Stimulated activated CD8-positive, alpha-beta memory T cell treated with anti-CD3 and anti-CD28 coated beads, Interleukin-4, amount 100 ng/mL, for 4 hours (primary cell): ENCODE measurements around the gene PHACTR2.
"Not testable (repeated sequence)": the region's sequence is repeated elsewhere in the genome, so short reads cannot be mapped to it uniquely, and the experiment has no call there.

Experiments
- DNase-seq, 2 donors: peaks; one replicate each; pipeline ENCODE4 v3.0.0-alpha.2; 2020; ENCODE audit warnings: low read depth in 2 of 2, low spot score in 1 of 2

The PHACTR2 gene

GRCh38 chr6:143851706-143852105 lies 173.9 kb downstream of the PHACTR2 start:
- not testable (repeated sequence) for DNase-seq

DNA sequence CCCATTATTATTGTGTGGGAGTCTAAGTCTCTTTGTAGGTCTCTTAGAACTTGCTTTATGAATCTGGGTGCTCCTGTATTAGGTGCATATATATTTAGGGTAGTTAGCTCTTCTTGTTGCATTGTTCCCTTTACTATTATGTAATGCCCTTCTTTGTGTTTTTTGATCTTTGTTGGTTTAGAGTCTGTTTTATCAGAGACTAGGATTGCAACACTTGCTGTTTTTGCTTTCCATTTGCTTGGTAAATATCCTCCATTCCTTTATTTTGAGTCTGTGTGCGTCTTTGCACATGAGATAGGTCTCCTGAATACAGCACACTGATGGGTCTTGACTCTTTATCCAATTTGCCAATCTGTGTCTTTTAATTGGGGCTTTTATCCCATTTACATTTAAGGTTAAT lies 177.3 kb downstream of the PHACTR2 start:
- DNase-seq = not testable (repeated sequence)

- DNase-seq = not testable (repeated sequence)
These were observed 179.0 kb downstream of the PHACTR2 start for GRCh38 chr6:143856762-143857161.

DNA sequence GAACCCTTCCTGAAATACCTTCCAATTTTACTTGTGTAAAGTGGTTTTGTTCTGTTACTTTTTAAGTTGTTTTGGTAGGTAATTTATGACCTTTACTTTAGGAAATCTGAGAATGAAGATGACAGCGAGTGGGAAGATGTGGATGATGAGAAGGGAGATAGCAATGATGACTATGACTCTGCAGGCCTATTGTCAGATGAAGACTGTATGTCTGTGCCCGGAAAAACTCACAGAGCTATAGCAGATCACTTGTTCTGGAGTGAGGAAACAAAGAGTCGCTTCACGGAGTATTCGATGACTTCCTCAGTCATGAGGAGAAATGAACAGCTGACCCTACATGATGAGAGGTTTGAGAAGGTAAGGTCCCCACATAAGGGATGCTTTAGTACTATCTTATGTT lies 179.9 kb downstream of the PHACTR2 start:
- DNase-seq = no peak

DNA sequence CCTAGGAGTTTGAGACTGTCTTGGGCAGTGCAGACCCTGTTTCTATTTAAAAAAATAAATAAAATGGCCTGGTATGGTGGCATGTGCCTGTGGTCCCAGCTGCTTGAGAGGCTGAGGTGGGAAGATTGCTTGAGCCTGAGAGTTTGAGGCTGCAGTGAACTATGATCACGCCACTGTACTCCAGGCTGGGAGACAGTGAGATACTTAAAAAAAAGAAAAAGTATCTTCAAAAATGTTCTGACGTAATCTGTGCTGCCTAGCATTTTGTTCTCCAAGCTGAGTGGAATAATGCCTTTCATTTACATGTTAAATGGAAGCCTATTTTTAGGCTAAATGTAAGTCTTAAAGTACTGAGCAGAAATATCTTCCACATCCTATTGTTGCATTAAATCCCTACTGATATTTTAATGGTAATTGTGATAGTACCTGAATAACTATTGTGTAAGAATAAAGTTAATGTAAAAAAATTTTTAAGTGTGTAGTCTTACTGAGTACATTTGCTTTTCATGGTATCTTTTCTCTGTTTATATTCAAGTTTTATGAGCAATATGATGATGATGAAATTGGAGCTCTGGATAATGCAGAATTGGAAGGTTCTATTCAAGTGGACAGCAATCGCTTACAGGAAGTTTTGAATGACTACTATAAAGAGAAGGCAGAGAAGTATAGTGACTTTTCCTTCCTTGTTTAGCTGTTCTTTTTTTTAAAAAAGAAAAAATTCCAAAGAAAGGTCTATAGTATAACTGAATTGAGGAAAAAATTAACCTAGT lies 182.3 kb downstream of the PHACTR2 start:
- DNase-seq = no peak

DNA sequence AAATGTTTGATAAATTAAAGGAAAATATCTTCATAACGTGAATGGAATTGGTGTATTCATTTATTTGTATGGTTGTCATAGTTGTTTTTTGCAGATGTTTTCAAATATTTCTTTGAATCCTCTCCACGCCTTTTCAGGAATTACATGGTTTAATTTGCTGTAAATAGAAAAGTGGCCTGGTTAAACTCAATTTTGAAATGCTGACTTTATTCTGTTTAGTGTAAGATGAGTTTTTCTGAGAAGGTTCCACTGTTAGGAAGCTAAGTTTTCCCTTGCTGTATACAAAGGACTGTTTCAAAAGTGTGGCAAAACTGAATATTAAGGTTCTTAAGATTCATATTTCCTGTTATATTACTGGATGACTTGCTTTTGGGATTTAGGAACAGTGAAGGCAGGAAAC lies 186.0 kb downstream of the PHACTR2 start:
- DNase-seq = no peak

DNA sequence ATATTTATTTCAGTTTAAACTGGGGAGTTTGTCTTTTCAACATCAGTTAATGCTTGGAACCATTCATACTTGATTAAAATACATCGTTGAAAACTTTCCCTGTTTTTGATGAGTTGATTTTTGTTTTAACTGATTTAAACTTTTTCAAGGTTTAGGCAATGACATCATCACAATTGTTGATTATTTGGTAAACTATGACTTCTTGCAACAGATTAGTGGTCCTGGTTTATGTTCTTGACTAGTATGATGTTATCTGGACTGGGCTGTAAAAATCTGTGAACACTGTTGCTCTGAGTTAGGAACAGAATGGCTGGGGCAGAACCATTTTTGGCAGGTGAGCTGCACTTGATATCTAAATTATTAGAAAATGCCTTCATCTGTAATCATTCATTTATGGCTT lies 186.5 kb downstream of the PHACTR2 start, which contains the start of gene ZC2HC1B:
TSS of gene ZC2HC1B (plus strand) at position 241 of the 400 bp plus-strand sequence. CDS start at position 307, 66 bp downstream.
- no peak for DNase-seq

GRCh38 chr6:143867236-143867635 lies 189.5 kb downstream of the PHACTR2 start:
- DNase-seq = no peak

GRCh38 chr6:143868808-143869207 lies 191.0 kb downstream of the PHACTR2 start:
- not testable (repeated sequence) for DNase-seq

GRCh38 chr6:143871202-143871730 lies 193.5 kb downstream of the PHACTR2 start:
- DNase-seq = not testable (repeated sequence)

- DNase-seq = no peak
These were observed 194.4 kb downstream of the PHACTR2 start for GRCh38 chr6:143872201-143872600.

- not testable (repeated sequence) for DNase-seq
These were observed 195.8 kb downstream of the PHACTR2 start for GRCh38 chr6:143873600-143873999.

DNA sequence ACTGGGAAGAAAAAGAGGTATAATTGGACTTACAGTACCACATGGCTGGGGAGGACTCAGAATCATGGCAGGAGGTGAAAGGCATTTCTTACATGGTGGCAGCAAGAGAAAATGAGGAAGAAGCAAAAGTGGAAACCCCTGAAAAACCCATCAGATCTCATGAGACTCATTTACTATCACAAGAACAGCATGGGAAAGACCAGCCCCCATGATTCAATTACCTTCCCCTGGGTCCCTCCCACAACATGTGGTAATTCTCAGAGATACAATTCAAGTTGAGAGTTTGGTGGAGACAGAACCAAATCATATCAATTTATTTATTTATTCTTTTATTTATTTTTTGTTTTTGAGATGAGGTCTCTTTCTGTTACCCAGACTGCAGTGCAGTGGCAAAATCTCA lies 196.7 kb downstream of the PHACTR2 start:
- not testable (repeated sequence) for DNase-seq

DNA sequence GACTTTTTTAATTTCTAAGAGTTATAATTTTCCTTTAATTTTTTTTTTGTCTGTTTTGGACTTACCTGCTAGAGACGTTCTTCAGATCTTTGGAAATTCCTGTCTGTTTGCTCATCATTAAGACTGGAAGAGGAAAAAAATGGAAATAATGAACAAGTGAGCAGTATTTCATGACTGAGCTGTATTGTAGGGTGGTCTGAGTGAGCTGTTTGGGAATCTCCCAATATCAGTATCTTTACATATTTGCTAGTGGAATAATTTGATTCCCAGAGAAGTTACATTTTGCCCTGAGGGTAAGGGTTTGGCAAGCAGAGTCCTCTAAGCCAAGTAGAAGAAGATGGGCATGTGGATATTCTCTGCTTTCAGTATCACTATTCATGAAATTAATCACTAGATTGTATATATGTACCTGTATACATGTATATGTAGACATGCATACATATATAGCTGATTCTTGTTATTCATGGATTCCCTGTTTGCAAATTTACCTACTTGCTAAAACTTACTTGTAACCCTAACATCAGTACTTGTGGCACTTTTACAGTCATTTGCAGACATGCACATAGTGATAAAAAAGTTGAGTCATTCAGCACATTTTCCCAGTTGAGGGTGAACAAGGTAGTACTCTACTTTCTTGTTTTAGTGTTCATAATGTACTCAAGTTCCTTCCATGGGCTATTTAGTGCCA lies 200.0 kb downstream of the PHACTR2 start:
- DNase-seq = no peak

DNA sequence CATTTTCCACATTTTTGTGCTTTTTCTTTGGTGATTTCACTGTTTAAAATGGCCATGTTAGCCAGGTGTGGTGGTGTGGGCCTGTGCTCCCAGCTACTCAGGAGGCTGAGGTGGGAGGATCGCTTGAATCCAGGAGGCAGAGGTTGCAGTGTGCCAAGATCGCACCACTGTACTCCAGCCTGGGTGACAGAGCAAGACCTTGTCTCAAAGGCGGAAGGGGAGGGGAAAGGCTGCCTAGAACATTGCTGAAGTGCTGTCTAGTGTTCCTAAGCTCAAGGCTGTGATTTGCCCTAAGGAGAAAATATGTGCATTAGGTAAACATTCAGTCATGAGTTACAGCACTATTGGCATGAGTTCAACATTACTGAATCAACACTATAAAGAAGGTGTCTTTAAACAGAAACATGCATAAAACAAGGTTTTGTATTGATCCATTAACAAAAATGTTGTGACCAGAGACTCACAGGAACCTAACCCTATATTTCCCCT lies 200.6 kb downstream of the PHACTR2 start:
- DNase-seq = no peak

DNA sequence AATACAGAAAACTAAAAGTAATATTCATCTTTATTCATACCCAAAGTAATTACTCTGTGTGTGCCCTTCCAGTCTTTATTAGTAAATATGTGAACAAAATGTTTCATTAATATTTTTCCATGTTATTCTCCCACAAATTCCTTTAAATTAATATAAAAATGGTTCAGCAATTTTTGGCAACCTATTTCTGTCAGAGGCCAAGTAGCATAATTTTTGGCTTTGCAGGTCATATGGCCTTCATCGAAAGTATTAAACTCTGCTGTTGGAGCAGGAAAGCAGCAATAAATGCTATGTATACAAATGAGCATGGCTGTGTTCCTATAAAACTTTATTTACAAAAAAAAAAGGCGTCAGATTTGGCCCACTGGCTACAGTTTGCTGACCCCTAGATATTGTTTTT lies 202.6 kb downstream of the PHACTR2 start:
- no peak for DNase-seq
